Measurements from ENCODE around the gene KRT79. TPM values are rescaled to one million over a fixed set of nuclear protein-coding genes. Genes with fewer than 3 reads are reported as not detected.

Gene KRT79
- total and polyA plus RNA-seq, 2 of the 8 experiments (the other 6 are each of a cell fraction or from before 2014, with no cell fraction given) = not detected

DNA sequence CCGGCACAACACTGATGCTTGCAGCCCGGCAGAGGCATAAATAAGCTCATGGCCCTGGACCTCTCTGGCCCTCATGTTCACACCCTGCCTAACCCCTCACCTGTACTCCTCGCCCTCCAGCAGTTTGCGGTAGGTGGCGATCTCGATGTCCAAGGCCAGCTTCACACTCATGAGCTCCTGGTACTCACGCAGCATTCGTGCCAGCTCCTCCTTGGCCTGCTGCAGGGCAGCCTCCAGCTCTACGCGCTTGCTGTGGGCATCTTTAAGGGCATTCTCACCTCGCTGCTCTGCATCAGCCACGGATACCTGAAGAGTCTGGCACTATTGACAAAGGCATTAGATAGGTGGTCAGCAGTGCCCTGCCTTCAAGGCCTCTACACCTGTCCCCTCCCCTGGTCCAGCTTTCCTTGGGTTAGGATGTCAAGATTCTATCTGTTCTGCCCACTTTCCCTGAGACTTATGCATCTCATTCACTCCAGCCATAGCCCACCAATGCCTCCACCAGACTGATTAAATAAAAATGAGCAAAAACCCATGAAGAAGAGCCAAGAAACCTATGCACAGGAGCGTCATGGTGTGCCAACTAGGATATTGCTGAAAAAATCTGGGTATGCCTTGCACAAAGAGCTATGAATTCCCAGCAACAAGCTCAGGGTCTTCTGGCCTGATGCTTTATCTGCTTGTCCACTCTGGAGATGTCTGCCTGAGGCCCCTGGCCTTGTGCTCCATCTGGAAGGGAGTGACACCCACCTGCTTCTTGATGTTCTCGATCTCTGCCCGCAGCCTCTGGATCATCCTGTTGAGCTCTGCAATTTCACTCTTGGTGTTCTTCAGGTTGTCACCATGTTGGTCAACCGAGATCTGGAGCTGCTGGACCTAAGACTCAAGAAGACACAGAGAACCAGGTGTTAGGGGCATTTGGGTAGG, 26.3 kb downstream of the KRT79 start:
- Histone ChIP-seq H2BK12ac (ENCODE audit: low read depth, low read length) (no peak overlapping the region), H2AFZ (ENCODE audit: low read length) (no peak overlapping the region), H3K14ac (ENCODE audit: insufficient read length) (no peak overlapping the region), H2BK5ac (ENCODE audit: low read depth, low read length) (no peak overlapping the region), H3K23me2 (ENCODE audit: low read depth, low read length) (peaks cover 2% of the 10 kb centered on the region; the same call in 1 of the 2 replicates), H3K23ac (ENCODE audit: insufficient read length) (no peak overlapping the region), H3K27me3 (replicated peaks in 1 of 4; ENCODE audit: control insufficient read depth in 3 of 4, extremely low read depth in 1 of 4, insufficient read depth in 3 of 4, low read length in 3 of 4) (no peaks in the 10 kb centered on the region), H3K4me3 (ENCODE audit: extremely low read depth in 1 of 4, insufficient read depth in 2 of 4, low read depth in 3 of 4, low read length in 4 of 4) (no peak overlapping the region), H3K18ac (ENCODE audit: extremely low read depth, low read length) (no peak overlapping the region), H3K9ac (replicated peaks in 1 of 4; ENCODE audit: extremely low read depth in 1 of 4, low read depth in 3 of 4, low read length in 3 of 4) (no peak overlapping the region), H2AK5ac (ENCODE audit: low read depth, low read length) (no peak overlapping the region), H3K9me3 (ENCODE audit: insufficient read depth in 2 of 2, low read depth in 1 of 2, low read length in 1 of 2) (no peaks in the 10 kb centered on the region), H4K8ac (ENCODE audit: extremely low read depth, insufficient read depth, low read length) (no peak overlapping the region; the same call in 1 of the 2 replicates), H2BK120ac (replicated peaks; ENCODE audit: low read depth, low read length) (no peak overlapping the region), H3K36me3 (ENCODE audit: control insufficient read depth in 2 of 4, insufficient read depth in 4 of 4, low read length in 3 of 4) (no peaks in the 10 kb centered on the region), H3K56ac (replicated peaks; ENCODE audit: insufficient read length, low read depth, low read length) (no peak overlapping the region), H4K20me1 (replicated peaks in 1 of 2; ENCODE audit: control insufficient read depth in 1 of 2, insufficient read depth in 2 of 2, low read length in 2 of 2) (no peaks in the 10 kb centered on the region), H3K27ac (ENCODE audit: low read depth, low read length) (no peak overlapping the region), H2BK15ac (ENCODE audit: low read length) (no peak overlapping the region), H2BK20ac (ENCODE audit: low read length) (no peak overlapping the region), H4K91ac (replicated peaks; ENCODE audit: insufficient read length, low read length) (no peak overlapping the region), H4K5ac (ENCODE audit: insufficient read length, low read depth, low read length) (no peak overlapping the region), H3K4ac (replicated peaks; ENCODE audit: insufficient read length, low read depth, low read length) (no peak overlapping the region), H3K79me1 (ENCODE audit: low read depth, low read length) (no peaks in the 10 kb centered on the region), H3K4me1 (replicated peaks in 1 of 4; ENCODE audit: control insufficient read depth in 3 of 4, insufficient read depth in 4 of 4, low read length in 3 of 4) (peaks cover 3 to 6% (median 4%) of the 10 kb centered on the region in 4 experiments), H3K4me2 (ENCODE audit: insufficient read depth in 1 of 2, low read depth in 2 of 2, low read length in 2 of 2) (no peak overlapping the region), H3K79me2 (ENCODE audit: control insufficient read depth in 1 of 2, insufficient read depth in 2 of 2, low read length in 2 of 2) (no peaks in the 10 kb centered on the region)
- DNase-seq (ENCODE audit: low read depth in 1 of 2, low spot score in 2 of 2) (no peak), FAIRE-seq (no peak)
- WGBS, 2 experiments (ENCODE audit: extremely low coverage in 1 of 2, insufficient coverage in 1 of 2, insufficient read length in 1 of 2, insufficient replicate concordance in 2 of 2, low coverage in 1 of 2, low lambda C conversion rate in 2 of 2, missing lambda C conversion rate in 1 of 2) = 87% methylated on average over 16 of the region's 16 CpGs; no CpG with 5 or more reads in 1 of the 2 experiments
- no peak for TF ChIP-seq CHD2 (IDR thresholded peaks at IDR 0.05; ENCODE audit: low read length)
- no peak for TF ChIP-seq RNF2 (IDR thresholded peaks at IDR 0.05; ENCODE audit: borderline replicate concordance, low read depth, low read length, missing control alignments, poor library complexity, severe bottlenecking)
- no peak for TF ChIP-seq GABPA (IDR thresholded peaks at IDR 0.05; ENCODE audit: borderline replicate concordance, insufficient read depth, low read length)
- no peak for TF ChIP-seq EZH2 (IDR thresholded peaks at IDR 0.05; ENCODE audit: low read depth, low read length, severe bottlenecking)
- no peak for TF ChIP-seq HDAC2 (IDR thresholded peaks at IDR 0.05; ENCODE audit: borderline replicate concordance in 1 of 2, low read depth in 2 of 2, low read length in 2 of 2)
- peak in 1 of 3 experiments; percentile 22; a peak in 1 of 4 replicates for TF ChIP-seq CTCF (IDR thresholded peaks at IDR 0.05; ENCODE audit: control extremely low read depth in 1 of 3, insufficient read depth in 1 of 3, low read depth in 1 of 3, low read length in 3 of 3)
- no peak for TF ChIP-seq POLR2AphosphoS5 (IDR thresholded peaks at IDR 0.05; ENCODE audit: low read depth, low read length)
- no peak for TF ChIP-seq CEBPB (IDR thresholded peaks at IDR 0.05; ENCODE audit: low read depth, low read length)
- POLR2A ChIA-PET (ENCODE audit: partially characterized antibody) = interaction anchor here (0.6 kb wide), 2 partner anchors 172 to 179 kb away, joined by 3 read pairs; no protein-coding TSS in a partner anchor
- CTCF ChIA-PET (ENCODE audit: partially characterized antibody) = interaction anchor here (0.6 to 3.0 kb wide), 14 partner anchors 9 to 684 kb away, joined by 3 to 11 read pairs (median 4); no protein-coding TSS in a partner anchor

Measured in H1 (cell line).